ENCODE data around the gene MED17.
"Not testable (repeated sequence)": the region's sequence is repeated elsewhere in the genome, so short reads cannot be mapped to it uniquely, and the experiment has no call there.

MED17 gene

GRCh38 chr11:93757924-93758865 is 25.9 kb upstream of the MED17 start:
- Histone ChIP-seq H3K4me3 (ENCODE audit: low read length in 2 of 2) (no peak overlapping the region), H3K9ac (ENCODE audit: low read length in 2 of 2) (no peak overlapping the region), H3K27ac (ENCODE audit: low read length) (no peak overlapping the region), H3K9me3 (ENCODE audit: control insufficient read depth in 2 of 2, low read length in 2 of 2) (no peaks in the 10 kb centered on the region), H3K36me3 (ENCODE audit: control insufficient read depth in 2 of 2, insufficient read depth in 2 of 2, low read length in 2 of 2) (peaks cover 4 to 36% of the 10 kb centered on the region in 2 donors), H3K27me3 (ENCODE audit: control insufficient read depth in 1 of 2, insufficient read depth in 2 of 2, low read length in 2 of 2) (no peaks in the 10 kb centered on the region), H3K4me1 (ENCODE audit: control insufficient read depth, insufficient read depth, low read length) (no peaks in the 10 kb centered on the region)

DNA sequence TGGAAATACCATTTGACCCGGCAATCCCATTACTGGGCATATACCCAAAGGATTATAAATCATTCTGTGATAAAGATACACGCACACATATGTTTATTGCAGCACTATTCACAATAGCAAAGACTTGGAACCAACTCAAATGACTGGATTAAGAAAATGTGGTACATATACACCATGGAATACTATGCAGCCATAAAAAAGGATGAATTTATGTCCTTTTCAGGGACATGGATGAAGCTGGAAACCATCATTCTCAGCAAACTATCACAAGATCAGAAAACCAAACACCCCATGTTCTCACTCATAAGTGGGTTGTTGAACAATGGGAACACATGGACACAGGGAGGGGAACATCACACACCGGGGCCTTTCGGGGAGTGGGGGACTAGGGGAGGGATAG is 25.0 kb upstream of the MED17 start:
- H3K4me1 ChIP-seq (ENCODE audit: control insufficient read depth, insufficient read depth, low read length); H3K9ac ChIP-seq (ENCODE audit: low read length in 2 of 2); H3K4me3 ChIP-seq (ENCODE audit: low read length in 2 of 2); H3K9me3 ChIP-seq (ENCODE audit: control insufficient read depth in 2 of 2, low read length in 2 of 2); H3K27me3 ChIP-seq (ENCODE audit: control insufficient read depth in 1 of 2, insufficient read depth in 2 of 2, low read length in 2 of 2); H3K27ac ChIP-seq (ENCODE audit: low read length): not testable (repeated sequence)
- H3K36me3 ChIP-seq (ENCODE audit: control insufficient read depth in 2 of 2, insufficient read depth in 2 of 2, low read length in 2 of 2), result peaks cover 4 to 33% of the 10 kb centered on the region in 2 donors

- no peaks in the 10 kb centered on the region for H3K9me3 ChIP-seq (ENCODE audit: control insufficient read depth in 2 of 2, low read length in 2 of 2)
- H3K4me1 ChIP-seq (ENCODE audit: control insufficient read depth, insufficient read depth, low read length), result no peaks in the 10 kb centered on the region
- no peak overlapping the region for H3K4me3 ChIP-seq (ENCODE audit: low read length in 2 of 2)
- H3K27me3 ChIP-seq (ENCODE audit: control insufficient read depth in 1 of 2, insufficient read depth in 2 of 2, low read length in 2 of 2), result no peaks in the 10 kb centered on the region
- peaks cover 4 to 23% of the 10 kb centered on the region in 2 donors for H3K36me3 ChIP-seq (ENCODE audit: control insufficient read depth in 2 of 2, insufficient read depth in 2 of 2, low read length in 2 of 2)
- no peak overlapping the region for H3K9ac ChIP-seq (ENCODE audit: low read length in 2 of 2)
- no peak overlapping the region for H3K27ac ChIP-seq (ENCODE audit: low read length)
Observed at GRCh38 chr11:93761910-93762309, 22.2 kb upstream of the MED17 start.

DNA sequence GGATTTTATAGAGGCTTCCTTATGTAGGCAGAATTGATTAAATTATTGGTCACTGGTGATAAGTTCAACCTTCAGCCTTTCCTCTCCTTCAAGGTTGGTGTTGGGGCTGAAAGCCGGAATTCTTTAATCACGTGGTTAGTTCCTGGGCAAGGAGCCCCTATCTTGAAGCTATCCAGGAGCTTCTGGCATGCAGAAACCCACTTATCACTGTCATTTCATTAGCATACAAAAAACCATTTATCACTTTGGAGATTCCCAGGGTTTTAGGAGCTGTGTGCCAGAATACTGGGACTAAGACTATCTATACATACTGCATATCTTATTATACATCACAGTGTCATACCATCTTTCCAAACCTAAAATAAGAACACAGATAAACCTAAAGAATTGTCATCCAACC is 18.5 kb upstream of the MED17 start:
- no peak overlapping the region for H3K4me3 ChIP-seq (ENCODE audit: low read length in 2 of 2)
- H3K27me3 ChIP-seq (ENCODE audit: control insufficient read depth in 1 of 2, insufficient read depth in 2 of 2, low read length in 2 of 2), result no peaks in the 10 kb centered on the region

DNA sequence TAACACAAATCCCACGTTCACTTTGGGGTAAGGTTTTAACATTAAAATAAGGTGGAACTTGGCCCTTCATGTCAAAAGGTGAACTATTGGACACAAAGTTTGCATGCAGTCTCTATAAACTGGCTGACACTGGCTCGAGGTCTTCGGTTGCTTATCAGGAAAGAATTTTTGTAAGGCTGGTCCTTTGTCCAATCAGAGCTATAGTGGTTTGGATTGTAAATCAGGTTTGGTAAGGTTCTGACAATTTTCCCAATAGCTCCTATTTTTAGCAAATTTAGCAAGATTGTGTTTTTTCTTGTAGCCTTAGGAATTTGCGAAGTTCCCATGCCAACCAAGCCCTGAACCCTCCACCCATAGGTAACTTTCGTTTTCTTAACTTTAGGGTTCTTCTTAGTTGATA is 17.6 kb upstream of the MED17 start:
- Histone ChIP-seq H3K36me3 (ENCODE audit: control insufficient read depth in 2 of 2, insufficient read depth in 2 of 2, low read length in 2 of 2) (peaks cover 6 to 9% of the 10 kb centered on the region in 2 donors), H3K4me1 (ENCODE audit: control insufficient read depth, insufficient read depth, low read length) (no peaks in the 10 kb centered on the region), H3K27me3 (ENCODE audit: control insufficient read depth in 1 of 2, insufficient read depth in 2 of 2, low read length in 2 of 2) (no peaks in the 10 kb centered on the region), H3K4me3 (ENCODE audit: low read length in 2 of 2) (no peak overlapping the region), H3K9ac (ENCODE audit: low read length in 2 of 2) (no peak overlapping the region), H3K9me3 (ENCODE audit: control insufficient read depth in 2 of 2, low read length in 2 of 2) (no peaks in the 10 kb centered on the region), H3K27ac (ENCODE audit: low read length) (no peak overlapping the region)

More for the DNA sequence above, 18.5 kb upstream of the MED17 start:
- H3K27ac ChIP-seq (ENCODE audit: low read length), result no peak overlapping the region
- H3K9me3 ChIP-seq (ENCODE audit: control insufficient read depth in 2 of 2, low read length in 2 of 2), result no peaks in the 10 kb centered on the region
- H3K9ac ChIP-seq (ENCODE audit: low read length in 2 of 2), result no peak overlapping the region
- peaks cover 3 to 15% of the 10 kb centered on the region in 2 donors for H3K36me3 ChIP-seq (ENCODE audit: control insufficient read depth in 2 of 2, insufficient read depth in 2 of 2, low read length in 2 of 2)
- H3K4me1 ChIP-seq (ENCODE audit: control insufficient read depth, insufficient read depth, low read length), result no peaks in the 10 kb centered on the region

GRCh38 chr11:93767018-93767417 is 17.1 kb upstream of the MED17 start:
- H3K27me3 ChIP-seq (ENCODE audit: control insufficient read depth in 1 of 2, insufficient read depth in 2 of 2, low read length in 2 of 2), result no peaks in the 10 kb centered on the region
- no peaks in the 10 kb centered on the region for H3K4me1 ChIP-seq (ENCODE audit: control insufficient read depth, insufficient read depth, low read length)
- no peak overlapping the region for H3K9ac ChIP-seq (ENCODE audit: low read length in 2 of 2)
- H3K36me3 ChIP-seq (ENCODE audit: control insufficient read depth in 2 of 2, insufficient read depth in 2 of 2, low read length in 2 of 2), result peaks cover 6 to 9% of the 10 kb centered on the region in 2 donors
- H3K9me3 ChIP-seq (ENCODE audit: control insufficient read depth in 2 of 2, low read length in 2 of 2), result no peaks in the 10 kb centered on the region
- H3K27ac ChIP-seq (ENCODE audit: low read length), result no peak overlapping the region
- no peak overlapping the region for H3K4me3 ChIP-seq (ENCODE audit: low read length in 2 of 2)

DNA sequence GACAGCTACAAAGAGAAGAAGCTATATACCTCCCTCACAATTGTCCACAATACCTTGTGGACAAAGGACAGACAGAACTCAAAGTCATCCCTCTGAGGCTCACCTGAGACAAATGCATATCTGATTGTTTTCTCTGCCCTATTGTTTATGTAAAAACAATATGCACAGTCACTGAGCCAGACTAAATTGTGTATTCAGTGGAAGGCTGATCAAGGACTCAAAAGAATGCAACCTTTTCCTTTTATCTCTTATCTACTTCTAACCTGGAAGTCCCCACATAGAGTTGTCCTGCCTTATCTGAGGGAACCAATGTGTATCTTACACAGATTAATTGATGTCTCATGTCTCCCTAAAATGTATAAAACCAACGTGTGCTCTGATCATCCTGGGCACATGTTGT is 13.9 kb upstream of the MED17 start:
- H3K36me3 ChIP-seq (ENCODE audit: control insufficient read depth in 2 of 2, insufficient read depth in 2 of 2, low read length in 2 of 2), result peaks cover 0 to 6% of the 10 kb centered on the region in 2 donors
- H3K27me3 ChIP-seq (ENCODE audit: control insufficient read depth in 1 of 2, insufficient read depth in 2 of 2, low read length in 2 of 2), result no peaks in the 10 kb centered on the region
- H3K27ac ChIP-seq (ENCODE audit: low read length), result no peak overlapping the region
- no peaks in the 10 kb centered on the region for H3K9me3 ChIP-seq (ENCODE audit: control insufficient read depth in 2 of 2, low read length in 2 of 2)
- no peak overlapping the region for H3K4me3 ChIP-seq (ENCODE audit: low read length in 2 of 2)
- no peak overlapping the region for H3K9ac ChIP-seq (ENCODE audit: low read length in 2 of 2)
- no peaks in the 10 kb centered on the region for H3K4me1 ChIP-seq (ENCODE audit: control insufficient read depth, insufficient read depth, low read length)

DNA sequence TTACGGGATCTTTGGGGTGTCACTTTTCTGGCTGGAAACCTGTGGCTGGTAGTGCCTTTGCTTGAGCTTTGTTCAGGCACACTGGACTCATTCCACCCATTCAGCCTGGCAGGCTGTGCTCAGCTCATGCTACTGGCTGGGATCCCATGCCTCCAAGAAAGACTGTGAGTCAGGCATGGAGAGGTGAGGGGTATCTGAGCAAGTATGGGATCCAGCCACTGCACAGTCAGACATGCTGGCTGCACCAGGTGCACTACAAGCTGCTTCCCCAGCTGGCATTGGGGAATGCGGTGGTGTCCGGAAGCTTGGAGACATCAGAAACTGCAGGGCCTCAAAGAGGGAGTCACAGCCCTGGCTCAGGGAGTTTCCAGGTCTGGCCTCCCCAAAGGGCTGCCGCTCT is 12.0 kb upstream of the MED17 start:
- Histone ChIP-seq H3K27me3 (ENCODE audit: control insufficient read depth in 1 of 2, insufficient read depth in 2 of 2, low read length in 2 of 2) (no peaks in the 10 kb centered on the region), H3K9ac (ENCODE audit: low read length in 2 of 2) (no peak overlapping the region), H3K36me3 (ENCODE audit: control insufficient read depth in 2 of 2, insufficient read depth in 2 of 2, low read length in 2 of 2) (peaks cover 0 to 6% of the 10 kb centered on the region in 2 donors), H3K9me3 (ENCODE audit: control insufficient read depth in 2 of 2, low read length in 2 of 2) (no peaks in the 10 kb centered on the region), H3K27ac (ENCODE audit: low read length) (no peak overlapping the region), H3K4me3 (ENCODE audit: low read length in 2 of 2) (no peak overlapping the region), H3K4me1 (ENCODE audit: control insufficient read depth, insufficient read depth, low read length) (no peaks in the 10 kb centered on the region)

DNA sequence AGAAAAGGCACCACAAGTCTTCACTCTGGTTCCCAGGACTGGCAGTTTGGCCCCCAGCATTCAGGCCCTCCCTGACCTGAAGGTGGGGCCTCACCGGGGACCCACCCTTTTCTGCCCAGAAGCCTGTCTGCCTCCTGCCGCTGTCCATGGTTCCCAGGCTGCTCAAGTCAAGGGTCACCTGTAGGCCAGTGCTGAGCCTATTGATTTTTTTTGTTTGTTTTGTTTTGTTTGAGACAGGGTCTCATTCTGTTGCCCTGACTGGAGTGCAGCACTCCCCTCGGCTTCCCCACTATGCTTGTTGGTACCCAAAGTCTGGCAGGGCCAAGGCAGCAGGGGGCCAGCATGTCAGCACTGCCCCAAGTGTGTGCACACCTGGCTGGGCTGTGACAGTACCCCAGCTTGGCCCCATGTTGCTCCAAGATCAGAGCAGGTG is 11.0 kb upstream of the MED17 start:
- no peaks in the 10 kb centered on the region for H3K9me3 ChIP-seq (ENCODE audit: control insufficient read depth in 2 of 2, low read length in 2 of 2)
- H3K4me1 ChIP-seq (ENCODE audit: control insufficient read depth, insufficient read depth, low read length), result no peaks in the 10 kb centered on the region
- no peak overlapping the region for H3K4me3 ChIP-seq (ENCODE audit: low read length in 2 of 2)
- H3K27ac ChIP-seq (ENCODE audit: low read length), result no peak overlapping the region
- H3K27me3 ChIP-seq (ENCODE audit: control insufficient read depth in 1 of 2, insufficient read depth in 2 of 2, low read length in 2 of 2), result no peaks in the 10 kb centered on the region
- H3K36me3 ChIP-seq (ENCODE audit: control insufficient read depth in 2 of 2, insufficient read depth in 2 of 2, low read length in 2 of 2), result peaks cover 0 to 6% of the 10 kb centered on the region in 2 donors
- no peak overlapping the region for H3K9ac ChIP-seq (ENCODE audit: low read length in 2 of 2)

- Histone ChIP-seq H3K27ac (ENCODE audit: low read length) (no peak overlapping the region), H3K9me3 (ENCODE audit: control insufficient read depth in 2 of 2, low read length in 2 of 2) (no peaks in the 10 kb centered on the region), H3K4me3 (ENCODE audit: low read length in 2 of 2) (no peak overlapping the region), H3K36me3 (ENCODE audit: control insufficient read depth in 2 of 2, insufficient read depth in 2 of 2, low read length in 2 of 2) (peaks cover 0 to 3% of the 10 kb centered on the region in 2 donors), H3K9ac (ENCODE audit: low read length in 2 of 2) (no peak overlapping the region), H3K4me1 (ENCODE audit: control insufficient read depth, insufficient read depth, low read length) (no peaks in the 10 kb centered on the region), H3K27me3 (ENCODE audit: control insufficient read depth in 1 of 2, insufficient read depth in 2 of 2, low read length in 2 of 2) (no peaks in the 10 kb centered on the region)
Observed at GRCh38 chr11:93773601-93774200, 10.4 kb upstream of the MED17 start.

GRCh38 chr11:93774560-93774959 is 9.5 kb upstream of the MED17 start:
- not testable (repeated sequence) for H3K27ac ChIP-seq (ENCODE audit: low read length); H3K4me3 ChIP-seq (ENCODE audit: low read length in 2 of 2); H3K27me3 ChIP-seq (ENCODE audit: control insufficient read depth in 1 of 2, insufficient read depth in 2 of 2, low read length in 2 of 2); H3K9ac ChIP-seq (ENCODE audit: low read length in 2 of 2); H3K36me3 ChIP-seq (ENCODE audit: control insufficient read depth in 2 of 2, insufficient read depth in 2 of 2, low read length in 2 of 2); H3K9me3 ChIP-seq (ENCODE audit: control insufficient read depth in 2 of 2, low read length in 2 of 2); H3K4me1 ChIP-seq (ENCODE audit: control insufficient read depth, insufficient read depth, low read length)
